ENCODE measurements around the gene FEZF1. TPM values are rescaled to one million over a fixed set of nuclear protein-coding genes. Genes with fewer than 3 reads are reported as not detected.

Gene FEZF1
- total RNA-seq, 2 experiments from 2014 or later: not detected

DNA sequence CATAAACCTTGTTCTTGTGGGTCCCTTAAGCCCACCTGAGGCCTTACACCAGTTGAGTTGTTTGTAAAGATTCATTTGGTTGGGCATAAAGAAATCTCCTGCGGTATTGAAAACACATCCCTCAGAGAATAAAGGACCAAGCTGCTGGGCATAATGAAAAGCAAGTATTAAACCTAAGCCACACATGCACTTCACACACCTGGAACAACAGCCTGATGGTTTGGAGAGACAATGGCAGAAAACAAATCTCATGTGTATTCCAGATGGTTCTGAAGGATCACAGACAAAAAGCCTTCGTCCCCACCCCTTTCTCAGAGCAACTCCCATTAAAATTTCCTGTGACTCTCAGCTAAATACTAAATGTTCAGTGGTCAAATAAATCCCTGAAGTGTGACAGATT lies 44.2 kb downstream of the FEZF1 start:
- H3K9me3 Mint-ChIP-seq: peaks cover under 1% of the 10 kb centered on the region
- no peaks in the 10 kb centered on the region for H3K36me3 Mint-ChIP-seq
- H3K4me3 Mint-ChIP-seq: no peak overlapping the region
- H3K4me1 Mint-ChIP-seq: no peaks in the 10 kb centered on the region
- peaks cover 8% of the 10 kb centered on the region for H3K27me3 Mint-ChIP-seq
- DNase-seq: no peak
- no peak overlapping the region for H3K27ac Mint-ChIP-seq

DNA sequence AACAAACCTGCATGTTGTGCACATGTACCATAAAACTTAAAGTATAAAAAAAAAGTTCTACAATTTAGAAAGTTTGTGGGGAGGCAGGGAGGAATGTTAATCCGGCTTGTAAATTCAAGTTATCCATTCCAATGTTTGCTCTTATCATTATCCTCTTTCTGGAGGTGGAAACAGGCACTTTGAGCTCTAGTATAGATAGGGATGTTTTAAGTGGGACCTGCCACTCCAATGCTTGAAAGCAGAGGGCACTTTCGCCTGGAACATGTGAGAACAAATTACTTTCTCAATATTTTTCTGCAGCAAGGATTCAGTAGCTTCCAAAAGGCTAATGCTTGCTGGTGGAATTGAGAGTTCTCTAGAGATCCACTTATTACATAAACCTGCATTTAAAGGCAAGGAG lies 45.6 kb downstream of the FEZF1 start:
- Mint-ChIP-seq H3K4me3 (no peak overlapping the region), H3K4me1 (no peaks in the 10 kb centered on the region), H3K36me3 (no peaks in the 10 kb centered on the region), H3K9me3 (no peaks in the 10 kb centered on the region), H3K27me3 (peaks cover 8% of the 10 kb centered on the region), H3K27ac (no peak overlapping the region)
- no peak for DNase-seq

DNA sequence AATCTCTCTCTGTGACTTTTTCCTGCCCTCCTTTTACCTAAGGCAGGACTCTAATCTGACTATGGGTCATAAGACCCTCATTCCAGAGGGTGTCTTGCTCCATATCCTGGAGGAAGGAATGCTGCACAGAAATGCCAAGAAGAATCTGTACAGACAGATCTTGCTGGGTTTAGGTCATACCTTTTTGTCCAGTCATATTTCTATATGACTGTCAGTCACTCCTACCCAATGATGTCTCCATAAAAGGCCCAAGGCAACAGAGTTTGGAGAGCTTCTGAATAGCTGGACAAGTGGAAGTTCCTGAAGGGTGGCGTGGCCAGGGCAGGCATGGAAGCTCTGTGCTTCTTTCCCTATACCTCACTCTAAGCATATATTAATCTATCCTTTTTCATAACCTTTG lies 47.5 kb downstream of the FEZF1 start:
- no peaks in the 10 kb centered on the region for H3K36me3 Mint-ChIP-seq
- H3K9me3 Mint-ChIP-seq: peaks cover 2% of the 10 kb centered on the region
- DNase-seq: no peak
- peaks cover 8% of the 10 kb centered on the region for H3K27me3 Mint-ChIP-seq
- H3K4me1 Mint-ChIP-seq: no peaks in the 10 kb centered on the region
- H3K4me3 Mint-ChIP-seq: no peak overlapping the region
- no peak overlapping the region for H3K27ac Mint-ChIP-seq

DNA sequence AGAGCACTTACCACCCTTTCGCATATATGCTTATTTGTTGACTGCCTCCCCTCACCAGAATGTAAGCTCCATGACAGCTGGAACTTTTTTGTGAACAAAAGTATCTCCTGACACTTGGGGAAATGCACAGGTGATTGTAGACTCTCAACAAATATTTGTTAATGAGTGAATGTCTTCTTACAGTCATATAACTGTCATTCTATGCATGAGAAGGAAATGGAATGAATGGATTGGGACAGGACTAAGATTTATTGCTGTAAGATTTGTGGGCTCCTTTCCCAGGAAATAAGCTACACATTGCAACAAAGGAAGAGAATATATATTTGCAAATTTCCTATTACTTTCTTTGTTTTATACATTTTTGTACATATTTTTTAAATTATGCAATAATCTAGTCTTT lies 48.5 kb downstream of the FEZF1 start:
- Mint-ChIP-seq H3K4me1 (no peaks in the 10 kb centered on the region), H3K9me3 (peaks cover 2% of the 10 kb centered on the region), H3K36me3 (no peaks in the 10 kb centered on the region), H3K4me3 (no peak overlapping the region), H3K27me3 (peaks cover 3% of the 10 kb centered on the region), H3K27ac (no peak overlapping the region)
- no peak for DNase-seq

DNA sequence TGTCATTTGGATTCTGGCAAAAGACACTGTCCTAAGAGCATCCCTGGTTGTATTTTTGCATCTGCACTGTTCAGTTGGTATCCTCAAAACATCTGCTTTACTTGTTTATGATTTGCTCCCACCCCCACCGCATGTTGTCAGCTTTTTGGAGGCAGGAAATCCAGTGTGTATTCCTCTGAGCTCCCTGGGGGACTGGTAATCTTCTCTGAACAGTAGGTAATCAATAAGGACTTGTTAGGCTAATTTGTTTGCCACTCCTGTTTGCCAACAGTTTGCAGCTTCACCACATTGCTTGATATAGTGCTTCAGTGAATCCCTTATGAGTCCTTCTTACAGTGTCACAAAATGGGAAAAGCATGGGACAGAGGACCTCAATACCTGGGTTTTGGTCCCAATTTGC lies 49.1 kb downstream of the FEZF1 start:
- H3K27me3 Mint-ChIP-seq: peaks cover 3% of the 10 kb centered on the region
- no peak overlapping the region for H3K4me3 Mint-ChIP-seq
- DNase-seq: no peak
- no peaks in the 10 kb centered on the region for H3K36me3 Mint-ChIP-seq
- no peaks in the 10 kb centered on the region for H3K4me1 Mint-ChIP-seq
- H3K9me3 Mint-ChIP-seq: peaks cover 2% of the 10 kb centered on the region
- H3K27ac Mint-ChIP-seq: no peak overlapping the region

Other genes starting within 250 kb of the FEZF1 start
- gene AASS, start 160.5 kb downstream of the FEZF1 start, total RNA-seq: 1 to 10 TPM; 1.5 to 1.8 TPM